ENCODE measurements around the gene SMIM15. TPM values are rescaled to one million over a fixed set of nuclear protein-coding genes. Genes with fewer than 3 reads are reported as not detected.

SMIM15 gene
- total RNA-seq, 1 experiment from 2014 or later, result 83.9 TPM

- POLR2A ChIA-PET, result no interaction called here
- H3K9me2 ChIP-seq (ENCODE audit: insufficient read depth), result no peaks in the 10 kb centered on the region
- intact Hi-C loops (cut with micrococcal nuclease), result no loop called here
- H3K9ac ChIP-seq (ENCODE audit: low read length), result no peak overlapping the region
- H3K4me3 ChIP-seq (replicated peaks in 1 of 2; ENCODE audit: low read depth in 1 of 2, low read length in 2 of 2), result no peak overlapping the region
- no peaks in the 10 kb centered on the region for H4K20me1 ChIP-seq (ENCODE audit: insufficient read depth)
- peaks cover 5% of the 10 kb centered on the region for H3K79me2 ChIP-seq (ENCODE audit: insufficient read depth, low read length)
- H3K9me3 ChIP-seq (ENCODE audit: control insufficient read depth in 1 of 2, insufficient read depth in 1 of 2, low read depth in 1 of 2, low read length in 2 of 2), result no peaks in the 10 kb centered on the region
- no peak for ATAC-seq
- H3K36me3 ChIP-seq (ENCODE audit: control insufficient read depth in 1 of 2, insufficient read depth in 2 of 2, low read length in 2 of 2), result no peaks in the 10 kb centered on the region
- TF ChIP-seq YY1 (IDR thresholded peaks at IDR 0.05; ENCODE audit: extremely low read depth, insufficient replicate concordance, low read depth, low read length), result no peak
- no peak for TF ChIP-seq CTCF (IDR thresholded peaks at IDR 0.05 in 2 of 3, conservative IDR thresholded peaks at IDR 0.05 in 1 of 3; ENCODE audit: borderline replicate concordance in 1 of 3, insufficient read depth in 1 of 3, low read depth in 2 of 3, low read length in 2 of 3)
- no peak for TF ChIP-seq EZH2phosphoT487 (IDR thresholded peaks at IDR 0.05; ENCODE audit: borderline replicate concordance)
- TF ChIP-seq SRF (IDR thresholded peaks at IDR 0.05; ENCODE audit: low read depth), result no peak
- TF ChIP-seq POLR2AphosphoS5 (IDR thresholded peaks at IDR 0.05; ENCODE audit: low read depth, low read length), result no peak
- no peak for TF ChIP-seq FOSL1 (IDR thresholded peaks at IDR 0.05; ENCODE audit: low read depth)
- no peak for TF ChIP-seq REST (IDR thresholded peaks at IDR 0.05; ENCODE audit: low read depth)
- TF ChIP-seq SP1 (IDR thresholded peaks at IDR 0.05; ENCODE audit: low read depth), result no peak
- TF ChIP-seq MAX (IDR thresholded peaks at IDR 0.05), result no peak
- TF ChIP-seq ELF1 (IDR thresholded peaks at IDR 0.05; ENCODE audit: borderline replicate concordance, low read depth), result no peak
- TF ChIP-seq JUND (IDR thresholded peaks at IDR 0.05), result no peak
- TF ChIP-seq CBX3 (IDR thresholded peaks at IDR 0.05; ENCODE audit: low read depth), result no peak
- TF ChIP-seq CEBPB (IDR thresholded peaks at IDR 0.05; ENCODE audit: low read depth), result no peak
- TF ChIP-seq TCF7L2 (IDR thresholded peaks at IDR 0.05; ENCODE audit: borderline replicate concordance, extremely low read depth, insufficient read depth, insufficient read length), result no peak
- TF ChIP-seq ZBTB33 (IDR thresholded peaks at IDR 0.05; ENCODE audit: extremely low read depth, insufficient replicate concordance, low read length), result no peak
- no peak for TF ChIP-seq ZFX (IDR thresholded peaks at IDR 0.05)
- no peak for DNase-seq (ENCODE audit: low read depth, low spot score)
- RAD21 ChIA-PET (ENCODE audit: low non-redundant PET in 1 of 2, low total read pairs in 2 of 2, uncharacterized antibody in 2 of 2, unreplicated experiment in 2 of 2), result no interaction called here
- no peak overlapping the region for H3K4me2 ChIP-seq (ENCODE audit: low read length)
- no peak overlapping the region for H2AFZ ChIP-seq (ENCODE audit: low read depth, low read length, poor library complexity, severe bottlenecking)
- no TSS peak for BruUV-seq (replicated peaks)
- H3K27me3 ChIP-seq (ENCODE audit: insufficient read depth, low read length), result no peaks in the 10 kb centered on the region
- H3K4me1 ChIP-seq (ENCODE audit: control insufficient read depth in 1 of 2, insufficient read depth in 2 of 2, low read length in 2 of 2), result no peaks in the 10 kb centered on the region
- CTCF ChIA-PET, result no interaction called here
- no peak overlapping the region for H3K27ac ChIP-seq (ENCODE audit: low read depth, low read length)
These were observed 6.7 kb upstream of the SMIM15 start for GRCh38 chr5:61168951-61169350.

Measured in HCT116 (cell line).